SK-N-SH treated with all-trans-retinoic acid at 6 μM for 48 hours (cell line): Measurements from ENCODE around the gene CXCL3.

Experiments used
- ARNTL ChIP-seq: fragments of 450-650 bp; formaldehyde crosslinking; IDR thresholded peaks from 2 replicates; pipeline ENCODE4 v1.5.0; 2020; ENCODE audit warnings: low read depth, mild to moderate bottlenecking, moderate library complexity, borderline replicate concordance
- BACH2 ChIP-seq: fragments of 250-450 bp; sonication (Bioruptor Pico); IDR thresholded peaks from 2 replicates; pipeline ENCODE4 v1.9.0; 2021; ENCODE audit warnings: mild to moderate bottlenecking, borderline replicate concordance
- GLIS3 ChIP-seq: fragments of 250-450 bp; sonication (Bioruptor Pico); IDR thresholded peaks from 2 replicates; pipeline ENCODE4 v1.5.0; 2020; ENCODE audit warnings: mild to moderate bottlenecking, moderate library complexity
- RARB ChIP-seq: fragments of 250-450 bp; sonication (Bioruptor Pico); IDR thresholded peaks from 2 replicates; pipeline ENCODE4 v1.8.0; 2021; ENCODE audit warnings: mild to moderate bottlenecking, moderate library complexity
- TOX ChIP-seq: fragments of 250-450 bp; sonication (Bioruptor Pico); IDR thresholded peaks from 2 replicates; pipeline ENCODE4 v1.8.0; 2021; ENCODE audit warnings: mild to moderate bottlenecking, moderate library complexity, borderline replicate concordance
- ZFP30 ChIP-seq: fragments of 450-650 bp; formaldehyde crosslinking; IDR thresholded peaks from 2 replicates; pipeline ENCODE4 v1.5.0; 2022; ENCODE audit warnings: mild to moderate bottlenecking, moderate library complexity
- ZNF8 ChIP-seq: fragments of 450-650 bp; formaldehyde crosslinking; IDR thresholded peaks from 2 replicates; pipeline ENCODE4 v1.5.0; 2020; ENCODE audit warnings: mild to moderate bottlenecking, moderate library complexity
- TF ChIP-seq, protein P1 (sequence below): fragments of 250-450 bp; sonication (Bioruptor Pico); IDR thresholded peaks from 2 replicates; pipeline ENCODE4 v1.8.0; 2021; ENCODE audit warnings: low read depth, mild to moderate bottlenecking, moderate library complexity, borderline replicate concordance
- TF ChIP-seq, protein P2 (sequence below): fragments of 250-450 bp; sonication (Bioruptor Pico); IDR thresholded peaks from 2 replicates; pipeline ENCODE4 v1.5.0; 2020; ENCODE audit warnings: mild to moderate bottlenecking, moderate library complexity
- TF ChIP-seq, protein P3 (sequence below): fragments of 250-450 bp; sonication (Bioruptor Pico); IDR thresholded peaks from 2 replicates; pipeline ENCODE4 v1.8.0; 2020; ENCODE audit warnings: mild to moderate bottlenecking, moderate library complexity, borderline replicate concordance

GRCh38 chr4:74006009-74006476 lies 32.4 kb downstream of the CXCL3 start:
- TF ChIP-seq, protein P1, sequence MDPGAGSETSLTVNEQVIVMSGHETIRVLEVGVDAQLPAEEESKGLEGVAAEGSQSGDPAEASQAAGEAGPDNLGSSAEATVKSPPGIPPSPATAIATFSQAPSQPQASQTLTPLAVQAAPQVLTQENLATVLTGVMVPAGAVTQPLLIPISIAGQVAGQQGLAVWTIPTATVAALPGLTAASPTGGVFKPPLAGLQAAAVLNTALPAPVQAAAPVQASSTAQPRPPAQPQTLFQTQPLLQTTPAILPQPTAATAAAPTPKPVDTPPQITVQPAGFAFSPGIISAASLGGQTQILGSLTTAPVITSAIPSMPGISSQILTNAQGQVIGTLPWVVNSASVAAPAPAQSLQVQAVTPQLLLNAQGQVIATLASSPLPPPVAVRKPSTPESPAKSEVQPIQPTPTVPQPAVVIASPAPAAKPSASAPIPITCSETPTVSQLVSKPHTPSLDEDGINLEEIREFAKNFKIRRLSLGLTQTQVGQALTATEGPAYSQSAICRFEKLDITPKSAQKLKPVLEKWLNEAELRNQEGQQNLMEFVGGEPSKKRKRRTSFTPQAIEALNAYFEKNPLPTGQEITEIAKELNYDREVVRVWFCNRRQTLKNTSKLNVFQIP (CRISPR knock-in tag): no peak
- TF ChIP-seq GLIS3 (CRISPR knock-in tag) (no peak), TOX (CRISPR knock-in tag) (no peak), RARB (CRISPR knock-in tag) (no peak), ZNF8 (no peak), ZFP30 (no peak), BACH2 (no peak), ARNTL (CRISPR knock-in tag) (no peak)
- TF ChIP-seq, protein P2, sequence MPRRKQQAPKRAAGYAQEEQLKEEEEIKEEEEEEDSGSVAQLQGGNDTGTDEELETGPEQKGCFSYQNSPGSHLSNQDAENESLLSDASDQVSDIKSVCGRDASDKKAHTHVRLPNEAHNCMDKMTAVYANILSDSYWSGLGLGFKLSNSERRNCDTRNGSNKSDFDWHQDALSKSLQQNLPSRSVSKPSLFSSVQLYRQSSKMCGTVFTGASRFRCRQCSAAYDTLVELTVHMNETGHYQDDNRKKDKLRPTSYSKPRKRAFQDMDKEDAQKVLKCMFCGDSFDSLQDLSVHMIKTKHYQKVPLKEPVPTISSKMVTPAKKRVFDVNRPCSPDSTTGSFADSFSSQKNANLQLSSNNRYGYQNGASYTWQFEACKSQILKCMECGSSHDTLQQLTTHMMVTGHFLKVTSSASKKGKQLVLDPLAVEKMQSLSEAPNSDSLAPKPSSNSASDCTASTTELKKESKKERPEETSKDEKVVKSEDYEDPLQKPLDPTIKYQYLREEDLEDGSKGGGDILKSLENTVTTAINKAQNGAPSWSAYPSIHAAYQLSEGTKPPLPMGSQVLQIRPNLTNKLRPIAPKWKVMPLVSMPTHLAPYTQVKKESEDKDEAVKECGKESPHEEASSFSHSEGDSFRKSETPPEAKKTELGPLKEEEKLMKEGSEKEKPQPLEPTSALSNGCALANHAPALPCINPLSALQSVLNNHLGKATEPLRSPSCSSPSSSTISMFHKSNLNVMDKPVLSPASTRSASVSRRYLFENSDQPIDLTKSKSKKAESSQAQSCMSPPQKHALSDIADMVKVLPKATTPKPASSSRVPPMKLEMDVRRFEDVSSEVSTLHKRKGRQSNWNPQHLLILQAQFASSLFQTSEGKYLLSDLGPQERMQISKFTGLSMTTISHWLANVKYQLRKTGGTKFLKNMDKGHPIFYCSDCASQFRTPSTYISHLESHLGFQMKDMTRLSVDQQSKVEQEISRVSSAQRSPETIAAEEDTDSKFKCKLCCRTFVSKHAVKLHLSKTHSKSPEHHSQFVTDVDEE (CRISPR knock-in tag): no peak
- TF ChIP-seq, protein P3, sequence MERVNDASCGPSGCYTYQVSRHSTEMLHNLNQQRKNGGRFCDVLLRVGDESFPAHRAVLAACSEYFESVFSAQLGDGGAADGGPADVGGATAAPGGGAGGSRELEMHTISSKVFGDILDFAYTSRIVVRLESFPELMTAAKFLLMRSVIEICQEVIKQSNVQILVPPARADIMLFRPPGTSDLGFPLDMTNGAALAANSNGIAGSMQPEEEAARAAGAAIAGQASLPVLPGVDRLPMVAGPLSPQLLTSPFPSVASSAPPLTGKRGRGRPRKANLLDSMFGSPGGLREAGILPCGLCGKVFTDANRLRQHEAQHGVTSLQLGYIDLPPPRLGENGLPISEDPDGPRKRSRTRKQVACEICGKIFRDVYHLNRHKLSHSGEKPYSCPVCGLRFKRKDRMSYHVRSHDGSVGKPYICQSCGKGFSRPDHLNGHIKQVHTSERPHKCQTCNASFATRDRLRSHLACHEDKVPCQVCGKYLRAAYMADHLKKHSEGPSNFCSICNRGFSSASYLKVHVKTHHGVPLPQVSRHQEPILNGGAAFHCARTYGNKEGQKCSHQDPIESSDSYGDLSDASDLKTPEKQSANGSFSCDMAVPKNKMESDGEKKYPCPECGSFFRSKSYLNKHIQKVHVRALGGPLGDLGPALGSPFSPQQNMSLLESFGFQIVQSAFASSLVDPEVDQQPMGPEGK: no peak
